HG02642 (cell line): ENCODE data around the gene RAB5IF.
"Not testable (repeated sequence)": the region's sequence is repeated elsewhere in the genome, so short reads cannot be mapped to it uniquely, and the experiment has no call there.

Experiments
- ATAC-seq: cut with Tn5 transposase; IDR thresholded peaks from one replicate; pipeline ENCODE4 v1.9.1; 2021; ENCODE audit warnings: mild to moderate bottlenecking; ENCODE audit not compliant: unreplicated experiment, poor library complexity

RAB5IF gene, protein sequence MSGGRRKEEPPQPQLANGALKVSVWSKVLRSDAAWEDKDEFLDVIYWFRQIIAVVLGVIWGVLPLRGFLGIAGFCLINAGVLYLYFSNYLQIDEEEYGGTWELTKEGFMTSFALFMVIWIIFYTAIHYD

DNA sequence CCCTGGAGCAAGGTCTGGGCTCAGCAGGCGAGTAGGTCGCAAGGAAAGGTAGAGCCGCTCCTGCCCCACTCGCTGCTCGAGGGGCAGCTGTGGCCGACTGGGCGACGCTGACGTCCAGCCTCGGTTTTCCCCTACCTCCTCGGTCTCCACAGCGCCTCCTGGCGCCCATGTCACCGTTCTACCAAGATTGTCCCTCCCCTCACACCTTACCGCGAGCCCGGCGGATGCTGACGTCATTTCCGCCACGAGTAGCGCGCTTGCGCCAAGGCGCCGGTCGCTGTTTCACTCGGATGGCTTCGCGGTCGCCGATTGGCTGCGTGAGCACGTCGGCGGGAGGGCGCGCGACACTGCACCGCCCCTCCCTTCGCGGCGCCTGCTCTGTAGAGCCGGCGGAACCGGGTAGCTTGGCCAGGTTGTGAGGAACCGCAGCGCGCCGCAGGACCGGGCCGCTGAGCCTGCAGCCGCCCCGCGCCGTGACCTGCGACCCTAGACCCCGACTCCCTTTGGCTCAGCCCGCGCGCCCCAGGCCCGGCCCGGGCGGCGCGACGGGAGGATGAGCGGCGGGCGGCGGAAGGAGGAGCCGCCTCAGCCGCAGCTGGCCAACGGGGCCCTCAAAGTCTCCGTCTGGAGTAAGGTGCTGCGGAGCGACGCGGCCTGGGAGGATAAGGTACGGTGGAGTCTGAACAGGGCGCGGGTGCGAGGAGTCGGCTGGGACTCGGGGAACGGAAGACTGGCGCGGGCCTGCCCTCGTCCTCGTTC lies at the start of gene RAB5IF:
RAB5IF (plus strand) TSS at position 381 of the 759 bp plus-strand sequence; CDS start at position 554, 173 bp downstream.
- peak; percentile 89 for ATAC-seq

GRCh38 chr20:36562724-36563123 lies 42.9 kb upstream of the RAB5IF start:
- ATAC-seq: no peak

GRCh38 chr20:36563374-36563773 lies 42.2 kb upstream of the RAB5IF start:
- ATAC-seq: no peak

DNA sequence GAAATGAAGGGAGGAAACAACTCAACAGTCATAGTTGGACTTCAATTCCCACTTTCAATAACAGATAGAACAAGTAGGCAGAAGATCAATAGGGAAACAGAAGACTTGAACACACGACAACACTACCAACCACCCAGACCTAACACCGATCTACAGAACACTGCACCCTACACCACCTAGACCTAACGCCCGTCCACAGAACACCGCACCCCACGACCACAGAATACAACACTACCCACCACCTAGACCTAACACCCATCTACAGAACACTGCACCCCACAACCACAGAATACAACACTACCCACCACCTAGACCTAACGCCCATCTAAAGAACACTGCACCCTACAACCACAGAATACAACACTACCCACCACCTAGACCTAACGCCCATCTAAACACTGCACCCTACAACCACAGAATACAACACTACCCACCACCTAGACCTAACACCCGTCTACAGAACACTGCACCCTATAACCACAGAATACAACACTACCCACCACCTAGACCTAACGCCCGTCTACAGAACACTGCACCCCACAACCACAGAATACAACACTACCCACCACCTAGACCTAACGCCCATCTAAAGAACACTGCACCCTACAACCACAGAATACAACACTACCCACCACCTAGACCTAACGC lies 41.4 kb upstream of the RAB5IF start:
- not testable (repeated sequence) for ATAC-seq

- not testable (repeated sequence) for ATAC-seq
Measured at GRCh38 chr20:36564726-36565121, 40.9 kb upstream of the RAB5IF start.

DNA sequence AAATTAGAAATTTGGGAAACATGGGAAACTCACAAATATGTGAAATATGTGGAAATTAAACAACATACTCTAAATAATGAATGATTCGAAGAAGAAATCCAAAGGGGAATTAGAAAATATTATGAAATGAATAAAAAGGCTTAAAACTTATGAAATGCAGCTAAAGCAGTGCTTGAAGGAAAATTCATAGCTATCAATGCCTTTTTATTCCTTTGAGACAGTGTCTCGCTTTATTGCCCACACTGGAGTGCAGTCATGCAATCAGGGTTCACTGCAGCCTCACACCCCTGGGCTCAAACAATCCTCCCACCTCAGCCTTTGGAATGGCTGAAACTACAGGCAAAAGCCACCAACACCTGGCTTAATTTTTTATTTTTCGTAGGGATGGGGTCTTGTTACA lies 40.1 kb upstream of the RAB5IF start:
- ATAC-seq: no peak

DNA sequence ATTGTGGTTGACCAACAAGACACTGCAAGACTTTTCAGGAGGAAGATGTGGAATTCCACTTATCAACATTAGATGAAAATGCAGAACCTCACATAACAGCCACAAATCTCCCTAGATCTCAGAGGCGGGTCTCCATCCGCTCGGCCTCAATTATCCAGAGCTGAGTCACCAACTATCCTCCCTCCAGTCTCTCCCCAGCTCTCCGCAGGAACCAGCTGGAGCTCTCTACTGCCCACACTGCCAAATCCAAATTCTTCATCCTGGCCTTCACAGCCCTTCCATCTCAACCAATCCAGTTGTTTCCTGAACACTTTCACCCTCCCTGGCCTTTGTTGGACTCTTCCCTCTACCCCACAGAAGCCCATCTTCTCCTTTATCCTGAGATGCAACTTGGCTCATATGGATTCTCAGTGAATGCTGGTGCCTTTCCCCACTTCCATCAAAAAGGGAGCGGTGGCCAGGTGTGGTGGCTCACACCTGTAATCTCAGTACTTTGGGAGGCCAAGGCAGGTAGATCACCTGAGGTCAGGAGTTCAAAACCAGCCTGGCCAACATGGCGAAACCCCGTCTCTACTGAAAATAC lies 35.6 kb upstream of the RAB5IF start:
- ATAC-seq: no peak

- ATAC-seq: no peak
Measured at GRCh38 chr20:36571564-36572504, 33.7 kb upstream of the RAB5IF start.

DNA sequence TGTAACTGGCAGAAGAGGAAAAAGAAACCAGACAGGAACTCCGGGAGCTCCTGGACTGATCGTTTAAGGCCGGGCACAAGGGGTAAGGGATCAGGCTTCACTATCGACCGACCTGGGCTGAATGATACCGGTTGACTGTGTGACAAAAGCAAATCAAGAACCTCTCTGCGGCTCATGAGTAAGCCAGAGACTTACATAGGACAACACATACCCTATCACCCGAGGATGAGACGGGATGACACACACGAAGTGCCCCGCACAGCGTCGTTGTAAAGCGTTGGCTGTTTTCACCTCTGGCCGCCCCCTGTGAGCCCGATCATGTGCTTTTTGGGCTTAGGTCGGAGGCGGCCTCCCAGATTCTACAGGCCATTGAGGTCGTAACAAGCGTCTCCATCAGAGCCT lies 32.9 kb upstream of the RAB5IF start:
- peak; percentile 5 for ATAC-seq

DNA sequence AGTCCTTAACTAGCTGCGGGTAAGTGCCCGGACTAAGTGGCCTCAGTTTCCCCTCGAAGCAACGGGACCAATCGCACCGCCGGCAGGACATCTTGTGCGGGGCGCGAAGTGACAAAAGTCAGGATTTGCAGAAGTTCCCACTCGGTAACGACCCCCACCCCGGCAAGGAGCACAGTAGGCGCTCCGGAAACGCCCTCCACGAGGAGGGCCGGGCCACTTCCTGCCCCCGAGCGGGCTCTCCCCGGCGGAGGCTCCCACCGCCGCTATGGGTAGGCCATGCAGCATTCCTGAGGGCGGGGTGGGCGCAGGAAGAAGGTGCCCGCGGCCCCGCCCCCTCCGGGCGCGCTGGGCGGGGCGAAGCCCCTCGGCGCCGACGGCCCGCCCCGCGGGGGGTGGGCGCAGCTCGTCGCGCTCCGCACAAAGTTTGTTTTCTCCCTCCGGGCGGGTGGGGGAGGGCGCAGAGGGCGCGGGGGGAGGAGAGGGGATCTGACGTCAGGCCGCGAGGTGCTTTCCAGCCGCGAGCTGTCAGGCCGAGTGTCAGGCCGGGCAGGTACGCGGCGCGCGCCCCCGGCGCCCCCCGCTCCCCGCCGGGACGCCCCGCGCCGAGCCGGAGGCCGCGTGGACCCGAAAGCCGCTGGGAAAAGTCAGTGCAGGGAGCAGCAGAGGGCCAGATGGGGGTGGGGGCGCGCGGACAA lies 32.3 kb upstream of the RAB5IF start, which contains the start of gene TGIF2:
TGIF2 (plus strand) TSS at position 495 of the 695 bp plus-strand sequence. CDS start 5,178 bp downstream, outside the sequence.
- ATAC-seq: peak; percentile 77

DNA sequence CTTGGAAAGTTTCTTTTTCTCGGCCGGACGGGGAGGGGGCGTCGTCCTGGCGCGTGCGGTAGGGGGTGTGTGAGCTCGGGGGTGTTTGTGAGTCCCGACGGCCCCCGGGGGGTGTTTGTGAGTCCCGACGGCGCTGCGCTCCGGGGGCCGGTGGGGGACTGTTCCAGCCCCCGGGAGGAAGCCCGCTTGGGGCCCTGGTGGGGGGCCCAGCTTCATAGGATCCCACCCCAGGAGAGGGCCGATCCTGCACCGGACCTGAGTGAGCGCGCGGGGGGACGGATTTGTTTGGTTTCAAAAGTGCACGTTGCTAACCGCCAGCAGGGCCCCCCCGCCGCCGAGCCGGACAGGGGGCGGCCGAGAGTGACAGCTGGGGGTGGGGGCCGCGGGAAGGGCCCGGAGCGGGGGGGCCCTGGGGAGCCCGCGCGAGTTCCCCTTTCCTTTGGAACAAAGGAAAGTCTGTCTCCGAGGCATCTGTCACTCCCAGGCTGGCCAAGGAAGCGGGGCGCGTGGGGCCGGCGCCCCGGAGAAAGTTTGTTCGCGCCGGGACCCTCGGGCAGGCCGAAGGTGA lies 31.7 kb upstream of the RAB5IF start:
- peak; percentile 8 for ATAC-seq

DNA sequence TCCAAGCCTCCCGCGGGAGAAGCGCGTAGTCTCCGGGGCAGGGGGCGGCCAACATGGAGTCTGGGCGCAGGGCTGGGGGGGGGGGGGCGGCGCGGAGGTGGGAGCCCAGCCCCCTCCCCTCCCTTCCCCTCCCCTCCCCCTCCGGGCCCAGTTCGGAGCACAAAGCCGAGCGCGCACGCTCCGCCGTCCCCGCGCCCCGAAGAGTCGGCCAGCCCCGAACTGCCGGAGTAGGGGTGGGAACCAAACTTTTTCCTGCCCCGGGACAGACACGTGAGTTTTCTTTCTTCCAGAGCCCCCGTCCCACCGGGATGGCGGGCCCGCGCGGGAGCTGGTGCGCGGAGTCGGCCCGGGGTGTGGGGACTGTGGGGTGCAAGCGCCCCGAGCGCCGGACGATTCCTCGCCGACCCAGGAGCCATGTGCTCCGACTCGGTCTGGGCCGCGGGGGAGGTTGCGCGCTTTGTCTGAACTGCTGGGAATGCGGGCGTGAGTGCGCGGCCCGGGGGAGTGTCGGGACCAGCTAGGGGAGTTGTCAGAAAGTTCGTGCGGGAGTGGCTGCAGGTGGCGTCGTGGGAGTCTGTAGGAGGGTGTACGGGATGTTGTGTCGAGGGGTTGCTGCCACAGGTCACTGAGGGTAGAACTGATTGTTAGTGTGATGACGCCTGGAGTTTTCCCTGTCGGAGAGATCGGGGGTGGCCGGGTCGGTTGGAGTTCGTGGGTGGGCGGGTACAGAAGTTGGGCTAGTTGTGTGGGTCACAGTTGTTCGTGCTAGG lies 31.0 kb upstream of the RAB5IF start:
- ATAC-seq: no peak

DNA sequence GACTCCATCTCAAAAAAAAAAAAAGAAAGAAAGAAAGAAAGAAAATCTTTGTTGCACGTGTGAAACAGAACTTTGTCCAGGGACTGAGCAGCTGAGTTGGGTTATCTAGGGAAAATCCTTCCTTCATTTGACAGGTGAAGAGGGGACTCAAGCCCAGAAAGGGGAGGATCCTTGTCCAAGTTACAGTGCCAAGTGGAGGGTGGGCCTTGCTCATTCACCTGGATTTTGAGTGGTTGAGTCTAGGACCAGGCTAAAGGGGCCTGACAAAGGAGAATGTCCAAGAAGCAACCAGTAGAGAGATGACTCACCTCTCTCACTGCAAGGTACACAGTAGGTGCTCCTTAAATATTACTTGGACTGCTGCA lies 29.5 kb upstream of the RAB5IF start:
- no peak for ATAC-seq

DNA sequence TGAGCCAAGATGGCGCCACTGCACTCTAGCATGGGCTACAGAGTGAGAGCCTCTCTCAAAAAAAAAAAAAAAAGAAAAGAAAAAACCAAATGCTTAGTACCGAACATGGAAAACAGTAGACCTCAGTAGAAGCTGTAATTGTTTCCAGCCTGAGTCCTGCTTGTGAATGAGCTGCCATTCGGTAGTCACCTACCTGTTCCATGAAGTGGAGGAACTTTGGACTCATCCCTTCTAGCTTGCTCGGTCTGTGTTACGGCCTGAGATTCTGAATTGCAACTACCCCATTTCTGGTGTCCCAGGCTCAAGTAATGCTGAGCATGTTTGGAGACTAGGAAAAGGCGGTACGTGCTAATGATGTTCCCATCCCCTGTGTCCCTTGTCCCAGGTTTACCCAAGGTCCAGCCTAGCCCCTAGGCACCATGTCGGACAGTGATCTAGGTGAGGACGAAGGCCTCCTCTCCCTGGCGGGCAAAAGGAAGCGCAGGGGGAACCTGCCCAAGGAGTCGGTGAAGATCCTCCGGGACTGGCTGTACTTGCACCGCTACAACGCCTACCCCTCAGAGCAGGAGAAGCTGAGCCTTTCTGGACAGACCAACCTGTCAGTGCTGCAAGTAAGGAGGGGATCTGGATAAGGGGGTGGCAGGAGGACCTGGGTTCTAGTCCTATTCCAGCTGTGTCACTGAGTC lies 27.1 kb upstream of the RAB5IF start:
- ATAC-seq: no peak

DNA sequence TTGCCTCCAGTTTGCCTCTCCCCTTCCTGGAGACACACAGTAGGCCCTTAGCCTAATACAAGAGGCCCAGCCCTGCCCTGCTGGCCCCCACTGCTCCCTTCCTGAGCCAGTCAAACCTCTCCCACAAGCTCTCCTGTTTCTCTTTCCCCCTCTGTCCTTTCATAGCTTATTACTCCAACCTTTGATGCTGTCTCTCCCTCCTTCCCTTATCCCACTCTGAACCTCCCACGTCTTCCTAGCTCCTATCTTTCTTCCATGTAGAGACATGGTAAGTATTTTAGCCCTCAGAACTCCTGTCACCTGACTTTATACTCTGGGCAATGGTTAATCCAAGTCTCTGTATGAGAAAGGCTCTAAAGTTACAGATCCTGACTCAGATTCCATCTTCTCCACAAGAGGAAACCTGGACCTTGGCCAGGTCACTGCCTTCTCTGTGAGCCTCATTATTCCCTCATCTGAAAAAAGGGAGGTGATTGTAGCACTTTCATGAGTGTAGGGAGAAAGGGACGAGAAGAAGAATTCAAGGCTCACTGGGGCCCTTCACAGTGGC lies 25.5 kb upstream of the RAB5IF start:
- ATAC-seq: no peak

DNA sequence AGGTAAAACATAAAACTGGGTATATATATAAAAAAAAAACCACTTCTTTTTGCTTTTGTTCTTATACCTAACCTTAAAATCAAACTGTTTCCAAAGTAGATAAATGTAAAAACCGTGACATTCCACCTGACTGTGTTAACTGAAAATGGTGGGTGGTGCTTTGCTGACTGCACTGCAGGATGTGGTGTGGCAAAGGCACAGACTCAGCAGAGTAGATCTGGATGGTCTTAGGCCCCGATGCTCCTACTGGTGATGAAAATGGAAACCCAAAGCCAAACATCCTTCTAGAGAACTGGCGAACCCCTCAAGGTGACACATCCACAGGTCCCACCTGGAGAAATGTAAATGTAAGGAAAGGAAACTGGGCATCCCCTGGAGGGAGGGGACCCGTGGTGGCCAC lies 23.3 kb upstream of the RAB5IF start:
- no peak for ATAC-seq

- no peak for ATAC-seq
Measured at GRCh38 chr20:36582821-36583220, 22.8 kb upstream of the RAB5IF start.
